ENCODE data around the gene LCE3C. TPM values are rescaled to one million over a fixed set of nuclear protein-coding genes. Genes with fewer than 3 reads are reported as not detected.
"Not testable (repeated sequence)": the region's sequence is repeated elsewhere in the genome, so short reads cannot be mapped to it uniquely, and the experiment has no call there.

The LCE3C gene, protein sequence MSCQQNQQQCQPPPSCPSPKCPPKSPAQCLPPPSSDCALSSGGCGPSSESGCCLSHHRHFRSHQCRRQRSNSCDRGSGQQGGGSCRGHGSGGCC
- not detected for total RNA-seq

DNA sequence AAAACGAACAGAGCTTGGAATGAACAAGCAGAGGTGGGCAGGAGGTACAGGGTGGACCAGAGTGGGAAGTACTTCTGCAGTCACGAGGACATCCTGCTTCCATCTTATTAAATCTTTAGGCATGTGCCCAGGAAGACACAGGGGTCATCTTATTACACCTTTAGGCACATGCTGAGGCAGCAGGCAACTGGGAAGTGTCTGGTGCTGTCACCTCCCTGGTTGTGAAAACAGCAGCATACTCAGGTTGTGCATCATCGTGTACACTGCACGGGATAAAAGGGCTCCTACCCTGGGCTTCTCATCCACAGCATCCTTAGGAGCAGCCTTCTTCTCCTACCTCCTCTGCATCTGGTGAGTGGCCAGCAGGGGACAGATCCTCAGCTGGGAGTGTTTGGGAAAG lies at the start of gene LCE3C:
Gene LCE3C (plus strand): TSS at position 301 of the 400 bp plus-strand sequence. CDS start 498 bp downstream, outside the sequence.
- Histone ChIP-seq H3K9me3 (no peaks in the 10 kb centered on the region), H3K27ac (no peak within 1 kb of the TSS), H3K4me3 (no peak within 1 kb of the TSS), H3K27me3 (no peaks in the 10 kb centered on the region), H3K4me1 (no peaks in the 10 kb centered on the region), H3K36me3 (no peaks in the 10 kb centered on the region)
- TF ChIP-seq, protein P1, sequence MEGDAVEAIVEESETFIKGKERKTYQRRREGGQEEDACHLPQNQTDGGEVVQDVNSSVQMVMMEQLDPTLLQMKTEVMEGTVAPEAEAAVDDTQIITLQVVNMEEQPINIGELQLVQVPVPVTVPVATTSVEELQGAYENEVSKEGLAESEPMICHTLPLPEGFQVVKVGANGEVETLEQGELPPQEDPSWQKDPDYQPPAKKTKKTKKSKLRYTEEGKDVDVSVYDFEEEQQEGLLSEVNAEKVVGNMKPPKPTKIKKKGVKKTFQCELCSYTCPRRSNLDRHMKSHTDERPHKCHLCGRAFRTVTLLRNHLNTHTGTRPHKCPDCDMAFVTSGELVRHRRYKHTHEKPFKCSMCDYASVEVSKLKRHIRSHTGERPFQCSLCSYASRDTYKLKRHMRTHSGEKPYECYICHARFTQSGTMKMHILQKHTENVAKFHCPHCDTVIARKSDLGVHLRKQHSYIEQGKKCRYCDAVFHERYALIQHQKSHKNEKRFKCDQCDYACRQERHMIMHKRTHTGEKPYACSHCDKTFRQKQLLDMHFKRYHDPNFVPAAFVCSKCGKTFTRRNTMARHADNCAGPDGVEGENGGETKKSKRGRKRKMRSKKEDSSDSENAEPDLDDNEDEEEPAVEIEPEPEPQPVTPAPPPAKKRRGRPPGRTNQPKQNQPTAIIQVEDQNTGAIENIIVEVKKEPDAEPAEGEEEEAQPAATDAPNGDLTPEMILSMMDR (IDR thresholded peaks at IDR 0.05) = no peak
- TF ChIP-seq POLR2A (IDR thresholded peaks at IDR 0.05) (no peak), EP300 (IDR thresholded peaks at IDR 0.05) (no peak), POLR2AphosphoS5 (IDR thresholded peaks at IDR 0.05) (no peak)
- ATAC-seq = no peak
- WGBS, 2 donors (ENCODE audit: low coverage in 1 of 2) = 65% methylated on average over 2 of the region's 4 CpGs; no CpG with 5 or more reads in 1 of the 2 donors

DNA sequence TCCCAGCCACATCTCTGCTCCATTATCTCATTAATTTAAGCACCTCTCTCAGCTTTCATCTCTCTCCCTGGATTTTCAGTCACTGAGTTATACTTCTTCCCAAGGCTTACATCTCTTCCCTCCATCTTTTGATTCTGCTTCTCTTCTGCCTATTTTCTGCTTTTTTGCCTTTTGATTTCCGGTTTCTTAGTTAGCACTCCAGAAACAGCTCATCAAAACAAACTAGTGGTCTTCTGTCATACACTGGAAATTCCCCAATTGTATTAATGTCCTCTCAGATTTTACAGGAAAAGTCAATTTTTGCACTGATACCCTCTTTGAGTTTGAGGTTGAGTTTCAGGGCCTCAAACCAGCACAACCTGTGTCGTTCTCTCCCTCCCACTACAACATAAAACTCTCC lies 34.9 kb upstream of the LCE3C start:
- no peaks in the 10 kb centered on the region for H3K4me1 ChIP-seq
- H3K4me3 ChIP-seq = no peak overlapping the region
- H3K27me3 ChIP-seq = no peaks in the 10 kb centered on the region
- WGBS, 2 donors (ENCODE audit: low coverage in 1 of 2) = 40 to 69% methylated on average over 1 to 2 of the region's 2 CpGs
- TF ChIP-seq, protein P1 (IDR thresholded peaks at IDR 0.05) = no peak
- TF ChIP-seq EP300 (IDR thresholded peaks at IDR 0.05) = no peak
- TF ChIP-seq POLR2A (IDR thresholded peaks at IDR 0.05) = no peak
- TF ChIP-seq POLR2AphosphoS5 (IDR thresholded peaks at IDR 0.05) = no peak
- H3K27ac ChIP-seq = no peak overlapping the region
- H3K36me3 ChIP-seq = no peaks in the 10 kb centered on the region
- H3K9me3 ChIP-seq = peaks cover 0 to 25% (median 0%) of the 10 kb centered on the region in 3 donors
- ATAC-seq = no peak

DNA sequence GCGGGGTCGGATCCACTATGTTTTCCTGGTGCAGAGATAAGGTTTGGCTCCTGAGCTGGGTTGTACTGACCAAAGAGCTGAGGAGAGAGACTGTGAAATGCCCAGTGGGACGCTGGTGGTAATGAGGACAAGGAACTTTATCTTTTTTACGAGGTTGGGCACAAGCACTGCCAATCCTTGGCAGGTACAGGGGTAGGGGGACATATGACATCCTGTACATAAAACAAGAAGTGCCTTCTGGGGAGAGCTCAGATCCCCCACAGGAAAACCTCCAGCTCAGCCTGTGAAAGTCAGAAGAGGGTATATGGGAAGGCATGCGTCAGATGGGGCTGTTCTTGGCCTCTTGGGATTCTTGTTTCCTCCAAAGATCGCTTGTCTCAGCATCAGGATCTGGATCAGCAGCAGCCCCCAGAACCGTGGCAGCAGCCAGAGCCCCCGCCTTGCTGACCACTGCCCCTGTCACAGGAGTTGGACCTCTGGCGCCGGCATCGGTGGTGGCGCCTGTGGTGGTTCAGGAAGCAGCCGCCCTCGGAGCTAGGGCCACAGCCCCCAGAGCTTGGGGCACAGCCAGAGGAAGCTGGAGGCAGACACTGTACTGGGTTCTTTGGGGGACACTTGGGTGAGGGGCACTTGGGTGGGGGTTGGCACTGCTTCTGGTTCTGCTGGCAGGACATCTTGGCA lies 34.4 kb upstream of the LCE3C start:
- peaks cover 0 to 28% (median 0%) of the 10 kb centered on the region in 3 donors for H3K9me3 ChIP-seq
- no peak overlapping the region for H3K4me3 ChIP-seq
- no peaks in the 10 kb centered on the region for H3K4me1 ChIP-seq
- TF ChIP-seq EP300 (IDR thresholded peaks at IDR 0.05) = no peak
- no peak for TF ChIP-seq POLR2AphosphoS5 (IDR thresholded peaks at IDR 0.05)
- TF ChIP-seq, protein P1 (IDR thresholded peaks at IDR 0.05) = no peak
- no peak for TF ChIP-seq POLR2A (IDR thresholded peaks at IDR 0.05)
- no peaks in the 10 kb centered on the region for H3K27me3 ChIP-seq
- ATAC-seq = no peak
- H3K27ac ChIP-seq = no peak overlapping the region
- WGBS, 2 donors (ENCODE audit: low coverage in 1 of 2) = 45 to 80% methylated on average over 1 to 2 of the region's 14 CpGs
- H3K36me3 ChIP-seq = no peaks in the 10 kb centered on the region

DNA sequence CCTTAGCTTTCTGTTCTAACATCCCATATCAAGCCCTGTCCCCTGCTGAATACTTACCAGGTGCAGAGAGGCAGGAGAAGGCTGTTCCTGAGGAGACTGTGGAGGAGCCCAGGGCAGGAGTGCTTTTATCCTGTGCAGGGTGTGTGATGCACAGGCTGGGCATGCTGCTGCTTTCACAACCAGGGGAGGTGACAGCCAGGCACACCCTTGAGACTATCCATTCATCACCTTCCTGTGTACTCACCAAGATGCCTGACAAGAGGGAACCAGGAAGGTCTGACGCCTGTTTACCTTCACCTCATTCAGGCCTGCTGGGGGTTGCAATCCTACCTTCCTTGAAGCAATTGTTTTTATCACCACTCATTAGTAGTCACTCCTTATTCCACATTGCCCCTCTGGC lies 33.4 kb upstream of the LCE3C start, which contains the start of gene LCE3E:
Gene LCE3E (minus strand): TSS at position 100 of the 400 bp plus-strand sequence. CDS start 572 bp downstream, outside the sequence.
- no peak for ATAC-seq
- 58 to 80% methylated on average over 1 of the region's 1 CpG for WGBS, 2 donors (ENCODE audit: low coverage in 1 of 2)
- Histone ChIP-seq H3K27me3 (no peaks in the 10 kb centered on the region), H3K36me3 (no peaks in the 10 kb centered on the region), H3K4me3 (no peak within 1 kb of the TSS), H3K4me1 (no peaks in the 10 kb centered on the region), H3K27ac (no peak within 1 kb of the TSS), H3K9me3 (peaks cover 0 to 28% (median 0%) of the 10 kb centered on the region in 3 donors)
- TF ChIP-seq POLR2A (IDR thresholded peaks at IDR 0.05) (no peak), POLR2AphosphoS5 (IDR thresholded peaks at IDR 0.05) (no peak), EP300 (IDR thresholded peaks at IDR 0.05) (no peak)
- TF ChIP-seq, protein P1 (IDR thresholded peaks at IDR 0.05) = no peak

DNA sequence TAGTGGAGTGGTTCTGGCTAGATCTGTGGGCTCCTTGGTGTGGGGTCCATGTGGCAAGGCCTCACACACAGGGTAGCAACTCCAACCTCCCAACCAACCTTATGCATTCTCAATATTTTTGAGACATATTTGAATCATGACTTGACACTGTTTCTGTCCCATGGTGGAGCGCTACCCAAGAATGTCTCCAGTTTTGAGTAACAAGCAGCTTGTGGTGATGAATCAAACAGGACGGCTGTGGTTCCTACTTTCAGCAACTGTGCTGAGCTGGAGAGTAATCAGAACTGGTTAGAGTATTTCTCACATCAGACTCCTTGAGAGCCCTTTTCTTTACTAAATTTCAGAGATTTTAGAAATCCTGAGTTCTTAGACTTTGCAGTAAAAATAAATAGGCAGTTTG lies 22.9 kb upstream of the LCE3C start:
- no peak for TF ChIP-seq EP300 (IDR thresholded peaks at IDR 0.05)
- TF ChIP-seq, protein P1 (IDR thresholded peaks at IDR 0.05) = no peak
- TF ChIP-seq POLR2A (IDR thresholded peaks at IDR 0.05) = no peak
- no peak for TF ChIP-seq POLR2AphosphoS5 (IDR thresholded peaks at IDR 0.05)
- ATAC-seq = no peak
- no peaks in the 10 kb centered on the region for H3K36me3 ChIP-seq
- H3K27me3 ChIP-seq = peaks cover 13% of the 10 kb centered on the region
- H3K9me3 ChIP-seq = no peaks in the 10 kb centered on the region
- no peak overlapping the region for H3K4me3 ChIP-seq
- H3K27ac ChIP-seq = no peak overlapping the region
- WGBS, 2 donors (ENCODE audit: low coverage in 1 of 2) = 85 to 86% methylated on average over 2 of the region's 2 CpGs
- H3K4me1 ChIP-seq = no peaks in the 10 kb centered on the region

DNA sequence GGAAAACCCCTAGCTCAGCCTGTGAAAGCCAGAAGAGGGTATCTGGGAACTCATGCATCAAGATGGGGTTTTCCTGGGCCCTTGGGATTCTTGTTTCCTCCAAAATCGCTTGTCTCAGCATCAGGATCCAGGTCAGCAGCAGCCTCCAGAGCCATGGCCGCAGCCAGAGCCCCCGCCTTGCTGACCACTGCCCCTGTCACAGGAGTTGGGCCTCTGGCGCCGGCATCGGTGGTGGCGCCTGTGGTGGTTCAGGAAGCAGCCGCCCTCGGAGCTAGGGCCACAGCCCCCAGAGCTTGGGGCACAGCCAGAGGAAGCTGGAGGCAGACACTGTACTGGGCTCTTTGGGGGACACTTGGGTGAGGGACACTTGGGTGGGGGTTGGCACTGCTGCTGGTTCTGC lies 20.5 kb upstream of the LCE3C start:
- not testable (repeated sequence) for H3K36me3 ChIP-seq, H3K4me3 ChIP-seq, H3K4me1 ChIP-seq, H3K27ac ChIP-seq, H3K27me3 ChIP-seq, H3K9me3 ChIP-seq, ATAC-seq
- no CpG with 5 or more reads among the region's 9 CpGs for whole genome bisulfite sequencing, 2 donors (ENCODE audit: low coverage in 1 of 2)
